ENCODE data around the gene SAMD11. TPM values are rescaled to one million over a fixed set of nuclear protein-coding genes. Genes with fewer than 3 reads are reported as not detected.

Gene SAMD11
- total and polyA plus RNA-seq, 10 of the 15 experiments (the other 5 are each of a cell fraction or from before 2014, with no cell fraction given): 0.04 to 0.31 (median 0.19) TPM; not detected in 6

DNA sequence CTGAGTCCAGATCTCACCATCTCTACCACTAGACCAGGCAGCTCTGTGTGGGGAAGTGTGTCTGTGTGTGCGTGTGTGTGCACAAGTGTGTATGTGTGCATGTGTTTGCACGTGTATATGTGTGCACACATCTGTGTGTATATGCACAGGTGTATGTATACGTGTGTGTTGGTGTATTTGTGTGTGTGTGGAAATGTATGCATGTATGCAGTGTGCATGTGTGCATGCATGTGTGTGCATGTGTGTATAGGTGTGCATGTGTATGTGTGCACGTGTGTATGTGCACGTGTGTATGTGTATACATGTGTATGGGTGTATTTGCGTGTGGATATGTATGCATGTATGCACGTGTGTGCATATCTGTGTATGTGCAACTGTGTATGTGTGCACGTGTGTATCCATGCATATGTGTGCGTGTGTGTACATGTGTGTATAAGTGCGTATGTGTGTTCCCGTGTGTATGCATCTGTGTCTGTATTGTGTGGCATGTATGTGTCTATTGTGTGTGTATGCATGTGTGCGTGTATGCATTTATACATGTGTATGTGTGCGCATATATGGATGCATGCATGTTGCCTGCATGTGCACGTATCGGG is 45.6 kb downstream of the SAMD11 start:
- no peak for ATAC-seq
- no peaks in the 10 kb centered on the region for H3K79me2 ChIP-seq (ENCODE audit: control insufficient read depth, insufficient read depth, low read length)
- no peaks in the 10 kb centered on the region for H4K20me1 ChIP-seq (ENCODE audit: control insufficient read depth, insufficient read depth)
- POLR2A ChIA-PET: no interaction called here
- DNase-seq (ENCODE audit: low read depth, low spot score): no peak
- SMC1A ChIA-PET (ENCODE audit: uncharacterized antibody, unreplicated experiment): no interaction called here
- H3K9ac ChIP-seq (ENCODE audit: control insufficient read depth, insufficient read depth, low read length): no peak overlapping the region
- H3K4me1 ChIP-seq (ENCODE audit: control insufficient read depth, insufficient read depth, low read length): peaks cover 9% of the 10 kb centered on the region
- H3K27me3 ChIP-seq (replicated peaks in 1 of 2; ENCODE audit: control insufficient read depth in 2 of 2, insufficient read depth in 2 of 2, low read length in 1 of 2): no peaks in the 10 kb centered on the region
- WGBS (ENCODE audit: insufficient coverage, insufficient replicate concordance, low lambda C conversion rate, missing lambda C conversion rate): 72% methylated on average over 15 of the region's 15 CpGs
- H3K27ac ChIP-seq (ENCODE audit: control insufficient read depth, insufficient read depth): no peak overlapping the region
- RAD21 ChIA-PET (ENCODE audit: unreplicated experiment): no interaction called here
- no peak overlapping the region for H3K4me2 ChIP-seq (ENCODE audit: control insufficient read depth, insufficient read depth)
- H3K9me3 ChIP-seq (replicated peaks; ENCODE audit: control insufficient read depth, insufficient read depth, low read length): no peaks in the 10 kb centered on the region
- TF ChIP-seq, protein P1, sequence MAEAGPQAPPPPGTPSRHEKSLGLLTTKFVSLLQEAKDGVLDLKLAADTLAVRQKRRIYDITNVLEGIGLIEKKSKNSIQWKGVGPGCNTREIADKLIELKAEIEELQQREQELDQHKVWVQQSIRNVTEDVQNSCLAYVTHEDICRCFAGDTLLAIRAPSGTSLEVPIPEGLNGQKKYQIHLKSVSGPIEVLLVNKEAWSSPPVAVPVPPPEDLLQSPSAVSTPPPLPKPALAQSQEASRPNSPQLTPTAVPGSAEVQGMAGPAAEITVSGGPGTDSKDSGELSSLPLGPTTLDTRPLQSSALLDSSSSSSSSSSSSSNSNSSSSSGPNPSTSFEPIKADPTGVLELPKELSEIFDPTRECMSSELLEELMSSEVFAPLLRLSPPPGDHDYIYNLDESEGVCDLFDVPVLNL (IDR thresholded peaks at IDR 0.05; ENCODE audit: low read depth, low read length): no peak
- TF ChIP-seq NFIC (IDR thresholded peaks at IDR 0.05; ENCODE audit: low read depth, low read length): no peak
- no peak for TF ChIP-seq NBN (IDR thresholded peaks at IDR 0.05)
- TF ChIP-seq, protein P2, sequence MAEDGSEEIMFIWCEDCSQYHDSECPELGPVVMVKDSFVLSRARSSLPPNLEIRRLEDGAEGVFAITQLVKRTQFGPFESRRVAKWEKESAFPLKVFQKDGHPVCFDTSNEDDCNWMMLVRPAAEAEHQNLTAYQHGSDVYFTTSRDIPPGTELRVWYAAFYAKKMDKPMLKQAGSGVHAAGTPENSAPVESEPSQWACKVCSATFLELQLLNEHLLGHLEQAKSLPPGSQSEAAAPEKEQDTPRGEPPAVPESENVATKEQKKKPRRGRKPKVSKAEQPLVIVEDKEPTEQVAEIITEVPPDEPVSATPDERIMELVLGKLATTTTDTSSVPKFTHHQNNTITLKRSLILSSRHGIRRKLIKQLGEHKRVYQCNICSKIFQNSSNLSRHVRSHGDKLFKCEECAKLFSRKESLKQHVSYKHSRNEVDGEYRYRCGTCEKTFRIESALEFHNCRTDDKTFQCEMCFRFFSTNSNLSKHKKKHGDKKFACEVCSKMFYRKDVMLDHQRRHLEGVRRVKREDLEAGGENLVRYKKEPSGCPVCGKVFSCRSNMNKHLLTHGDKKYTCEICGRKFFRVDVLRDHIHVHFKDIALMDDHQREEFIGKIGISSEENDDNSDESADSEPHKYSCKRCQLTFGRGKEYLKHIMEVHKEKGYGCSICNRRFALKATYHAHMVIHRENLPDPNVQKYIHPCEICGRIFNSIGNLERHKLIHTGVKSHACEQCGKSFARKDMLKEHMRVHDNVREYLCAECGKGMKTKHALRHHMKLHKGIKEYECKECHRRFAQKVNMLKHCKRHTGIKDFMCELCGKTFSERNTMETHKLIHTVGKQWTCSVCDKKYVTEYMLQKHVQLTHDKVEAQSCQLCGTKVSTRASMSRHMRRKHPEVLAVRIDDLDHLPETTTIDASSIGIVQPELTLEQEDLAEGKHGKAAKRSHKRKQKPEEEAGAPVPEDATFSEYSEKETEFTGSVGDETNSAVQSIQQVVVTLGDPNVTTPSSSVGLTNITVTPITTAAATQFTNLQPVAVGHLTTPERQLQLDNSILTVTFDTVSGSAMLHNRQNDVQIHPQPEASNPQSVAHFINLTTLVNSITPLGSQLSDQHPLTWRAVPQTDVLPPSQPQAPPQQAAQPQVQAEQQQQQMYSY (CRISPR knock-in tag; IDR thresholded peaks at IDR 0.05): no peak
- no peak for TF ChIP-seq SREBF1 (IDR thresholded peaks at IDR 0.05; ENCODE audit: low read length)
- TF ChIP-seq ZNF384 (IDR thresholded peaks at IDR 0.05; ENCODE audit: borderline replicate concordance, low read depth, low read length): no peak
- FAIRE-seq: no peak
- no TSS peak for BruUV-seq (replicated peaks)
- H3K36me3 ChIP-seq (ENCODE audit: control insufficient read depth in 2 of 2, insufficient read depth in 2 of 2, low read length in 1 of 2): no peaks in the 10 kb centered on the region
- CTCF ChIA-PET: no interaction called here
- H3K4me3 ChIP-seq: no peak overlapping the region
- no peak overlapping the region for H2AFZ ChIP-seq (ENCODE audit: control insufficient read depth, low read depth, low read length)
- in situ Hi-C loops (cut with MboI) (no loop called here), intact Hi-C loops (cut with micrococcal nuclease; ENCODE audit: unreplicated experiment) (no loop called here)
